ENCODE data around the gene PYDC1. TPM values are rescaled to one million over a fixed set of nuclear protein-coding genes. Genes with fewer than 3 reads are reported as not detected.

Gene PYDC1
- total RNA-seq, 1 donor from 2014 or later, result not detected

- TF ChIP-seq CTCF (IDR thresholded peaks at IDR 0.05; ENCODE audit: partially characterized antibody, unreplicated experiment), result no peak
- Mint-ChIP-seq H3K27me3 (ENCODE audit: unreplicated experiment) (peaks cover 16% of the 10 kb centered on the region), H3K4me3 (ENCODE audit: unreplicated experiment) (no peak overlapping the region), H3K27ac (ENCODE audit: unreplicated experiment) (no peak overlapping the region), H3K36me3 (ENCODE audit: unreplicated experiment) (no peaks in the 10 kb centered on the region), H3K4me1 (ENCODE audit: low read depth, unreplicated experiment) (no peaks in the 10 kb centered on the region), H3K9me3 (ENCODE audit: unreplicated experiment) (peaks cover 4% of the 10 kb centered on the region)
- DNase-seq, result no peak
These were observed 6.1 kb upstream of the PYDC1 start for GRCh38 chr16:31223044-31223443.

- no peak for DNase-seq
- H3K4me3 Mint-ChIP-seq (ENCODE audit: unreplicated experiment), result no peak overlapping the region
- H3K27ac Mint-ChIP-seq (ENCODE audit: unreplicated experiment), result no peak overlapping the region
- no peaks in the 10 kb centered on the region for H3K4me1 Mint-ChIP-seq (ENCODE audit: low read depth, unreplicated experiment)
- no peaks in the 10 kb centered on the region for H3K36me3 Mint-ChIP-seq (ENCODE audit: unreplicated experiment)
- TF ChIP-seq CTCF (IDR thresholded peaks at IDR 0.05; ENCODE audit: partially characterized antibody, unreplicated experiment), result no peak
- H3K9me3 Mint-ChIP-seq (ENCODE audit: unreplicated experiment), result peaks cover 3% of the 10 kb centered on the region
- peaks cover 23% of the 10 kb centered on the region for H3K27me3 Mint-ChIP-seq (ENCODE audit: unreplicated experiment)
These were observed 4.6 kb upstream of the PYDC1 start for GRCh38 chr16:31221357-31222160.

- no peak for TF ChIP-seq CTCF (IDR thresholded peaks at IDR 0.05; ENCODE audit: partially characterized antibody, unreplicated experiment)
- H3K27ac Mint-ChIP-seq (ENCODE audit: unreplicated experiment), result no peak overlapping the region
- DNase-seq, result no peak
- H3K4me3 Mint-ChIP-seq (ENCODE audit: unreplicated experiment), result no peak overlapping the region
- no peaks in the 10 kb centered on the region for H3K36me3 Mint-ChIP-seq (ENCODE audit: unreplicated experiment)
- H3K4me1 Mint-ChIP-seq (ENCODE audit: low read depth, unreplicated experiment), result peaks cover 3% of the 10 kb centered on the region
- peaks cover 4% of the 10 kb centered on the region for H3K9me3 Mint-ChIP-seq (ENCODE audit: unreplicated experiment)
- H3K27me3 Mint-ChIP-seq (ENCODE audit: unreplicated experiment), result peaks cover 23% of the 10 kb centered on the region
These were observed 2.3 kb upstream of the PYDC1 start for GRCh38 chr16:31219154-31219741.

- peaks cover 3% of the 10 kb centered on the region for H3K4me1 Mint-ChIP-seq (ENCODE audit: low read depth, unreplicated experiment)
- H3K36me3 Mint-ChIP-seq (ENCODE audit: unreplicated experiment), result no peaks in the 10 kb centered on the region
- no peak overlapping the region for H3K4me3 Mint-ChIP-seq (ENCODE audit: unreplicated experiment)
- no peak overlapping the region for H3K27ac Mint-ChIP-seq (ENCODE audit: unreplicated experiment)
- TF ChIP-seq CTCF (IDR thresholded peaks at IDR 0.05; ENCODE audit: partially characterized antibody, unreplicated experiment), result no peak
- peaks cover 36% of the 10 kb centered on the region for H3K27me3 Mint-ChIP-seq (ENCODE audit: unreplicated experiment)
- DNase-seq, result no peak
- H3K9me3 Mint-ChIP-seq (ENCODE audit: unreplicated experiment), result peaks cover 5% of the 10 kb centered on the region
These were observed 198 bp upstream of the PYDC1 start for GRCh38 chr16:31217136-31217530.

All from glutamatergic neuron (in vitro differentiated cells).